Right lung (tissue), 5 donors: ENCODE data around the gene CR1. TPM values are rescaled to one million over a fixed set of nuclear protein-coding genes. Genes with fewer than 3 reads are reported as not detected.
"Not testable (repeated sequence)": the region's sequence is repeated elsewhere in the genome, so short reads cannot be mapped to it uniquely, and the experiment has no call there.

Experiments used
- DNase-seq, 2 donors: peaks; one replicate each; pipeline ENCODE4 v3.0.0-alpha.2; 2013
- polyA plus RNA-seq, 5 donors: library from polyadenylated mRNA; unstranded; fragments of 120-200 nt; gene quantifications; one replicate each; pipeline versions ENCODE4 v1.2.1 to v1.2.3, GENCODE V29; 2013; ENCODE audit warnings: inconsistent platforms in 1 of 5, low replicate concordance in 1 of 5; ENCODE audit not compliant: insufficient read length in 5 of 5, insufficient read depth in 1 of 5

The CR1 gene
- polyA plus RNA-seq, 5 donors = 0.42 to 0.84 (median 0.73) TPM

GRCh38 chr1:207672522-207673130 is 176.7 kb downstream of the CR1 start:
- DNase-seq = no peak

- no peak for DNase-seq
Observed at GRCh38 chr1:207673399-207673798, 177.4 kb downstream of the CR1 start.

GRCh38 chr1:207676153-207676552 is 180.2 kb downstream of the CR1 start:
- no peak for DNase-seq

GRCh38 chr1:207680590-207681388 is 184.8 kb downstream of the CR1 start:
- not testable (repeated sequence) for DNase-seq

GRCh38 chr1:207682872-207683434 is 187.0 kb downstream of the CR1 start:
- DNase-seq = not testable (repeated sequence)

- not testable (repeated sequence) for DNase-seq
Observed at GRCh38 chr1:207690551-207690950, 194.6 kb downstream of the CR1 start.

GRCh38 chr1:207691010-207691409 is 195.1 kb downstream of the CR1 start:
- no peak for DNase-seq

Other genes starting within 250 kb of the CR1 start
- gene CD55, start 174.5 kb upstream of the CR1 start, polyA plus RNA-seq = 10 to 100 TPM; 49.4 to 96.5 (median 63.6) TPM
- gene CR2, start 41.8 kb upstream of the CR1 start, polyA plus RNA-seq = under 1 TPM; 0.12 to 0.40 (median 0.19) TPM
- gene CR1L, start 149.0 kb downstream of the CR1 start, polyA plus RNA-seq = 1 to 10 TPM in 1 of 5 donors, under 1 TPM in 4; 0.28 to 1.4 (median 0.44) TPM